GM21825 (cell line): ENCODE data around the gene EGR2.

Experiments used
- ATAC-seq: cut with Tn5 transposase; IDR thresholded peaks from one replicate; pipeline ENCODE4 v1.9.1; 2021; ENCODE audit warnings: mild to moderate bottlenecking, moderate library complexity; ENCODE audit not compliant: unreplicated experiment

EGR2 gene

DNA sequence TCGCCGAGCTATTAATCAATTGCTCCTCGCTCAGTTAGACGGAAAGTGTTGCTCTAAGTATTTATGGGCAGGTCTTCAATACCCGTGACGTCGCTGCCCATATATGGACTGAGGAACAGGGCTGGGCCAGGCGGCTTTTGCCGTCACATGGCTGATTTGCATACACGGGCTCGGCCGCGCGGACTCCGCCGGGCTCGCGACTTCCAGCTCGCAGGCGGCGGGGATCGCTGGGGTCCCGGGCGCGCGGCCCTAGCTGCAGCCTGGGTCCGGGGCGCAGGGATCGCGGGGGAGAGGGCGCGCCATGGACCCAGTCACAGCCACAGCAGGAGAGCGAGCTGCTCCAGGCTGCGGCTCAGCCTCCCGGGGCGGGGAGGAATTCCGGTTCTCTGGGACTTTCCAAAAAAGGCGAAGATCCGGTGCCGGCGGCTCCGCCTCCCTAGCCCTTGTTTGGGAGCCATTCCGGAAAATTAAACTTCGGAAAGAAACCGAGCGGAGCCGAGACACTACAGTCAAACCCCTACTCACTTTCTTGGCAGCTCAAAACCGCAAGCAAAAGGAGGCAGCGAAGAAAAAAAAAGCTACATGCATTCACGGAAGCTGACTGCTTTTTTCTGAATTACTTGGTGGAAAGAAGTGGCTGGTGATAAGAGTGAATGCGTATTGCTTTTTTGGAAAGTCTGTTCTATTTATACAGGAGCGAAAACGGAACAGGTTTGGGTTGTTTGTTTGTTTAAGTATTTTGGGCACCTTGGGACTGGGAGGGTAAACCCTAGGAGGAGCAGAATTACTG is at the start of gene EGR2:
TSS of gene EGR2 (minus strand) at position 36 of the 790 bp plus-strand sequence. CDS start 337 bp downstream, outside the sequence.
- ATAC-seq: peak; percentile 71

DNA sequence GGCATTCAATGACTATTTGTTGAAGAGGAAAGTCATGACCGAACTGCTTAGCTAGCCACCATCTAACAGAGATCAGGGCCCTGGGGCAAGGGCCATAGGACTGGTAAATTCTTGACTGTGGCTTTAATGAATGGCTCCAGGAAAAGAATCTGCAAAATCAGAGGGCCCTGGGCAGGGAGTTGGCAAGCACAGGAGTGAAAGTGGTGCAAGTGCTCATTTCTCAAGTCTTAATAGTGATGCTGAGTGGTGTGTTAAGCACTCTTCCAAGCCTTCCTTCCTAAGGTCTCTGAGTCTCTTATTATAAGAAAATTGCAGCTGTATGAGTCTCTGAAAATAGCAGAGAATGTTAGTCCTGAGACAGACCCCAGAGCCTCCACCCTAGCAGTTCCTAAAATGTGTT is 46.3 kb upstream of the EGR2 start:
- ATAC-seq: no peak

GRCh38 chr10:62861507-62861906 is 45.3 kb upstream of the EGR2 start:
- no peak for ATAC-seq

GRCh38 chr10:62860946-62861345 is 44.8 kb upstream of the EGR2 start:
- no peak for ATAC-seq

DNA sequence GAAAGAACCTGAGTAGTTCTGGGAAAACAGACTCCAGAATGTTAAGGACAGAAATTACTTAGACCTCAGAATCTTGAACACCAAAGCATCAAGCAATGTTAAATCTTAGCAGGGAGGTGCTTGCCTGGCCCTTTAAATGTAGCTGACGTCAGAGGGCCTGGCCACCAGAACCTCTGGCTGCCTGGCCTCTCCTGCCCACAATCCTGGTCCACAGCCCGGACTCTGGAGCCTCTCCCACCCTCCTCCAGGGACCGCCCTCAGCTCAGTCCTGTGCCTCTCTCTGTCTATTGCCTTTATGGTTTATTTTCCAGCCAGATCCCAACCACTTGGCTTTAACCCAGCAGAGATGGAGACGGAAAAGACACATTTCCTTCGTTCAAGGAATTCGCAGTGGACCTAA is 42.2 kb upstream of the EGR2 start:
- no peak for ATAC-seq

GRCh38 chr10:62856021-62856420 is 39.9 kb upstream of the EGR2 start:
- ATAC-seq: no peak

- ATAC-seq: no peak
Observed at GRCh38 chr10:62853710-62854109, 37.5 kb upstream of the EGR2 start.

DNA sequence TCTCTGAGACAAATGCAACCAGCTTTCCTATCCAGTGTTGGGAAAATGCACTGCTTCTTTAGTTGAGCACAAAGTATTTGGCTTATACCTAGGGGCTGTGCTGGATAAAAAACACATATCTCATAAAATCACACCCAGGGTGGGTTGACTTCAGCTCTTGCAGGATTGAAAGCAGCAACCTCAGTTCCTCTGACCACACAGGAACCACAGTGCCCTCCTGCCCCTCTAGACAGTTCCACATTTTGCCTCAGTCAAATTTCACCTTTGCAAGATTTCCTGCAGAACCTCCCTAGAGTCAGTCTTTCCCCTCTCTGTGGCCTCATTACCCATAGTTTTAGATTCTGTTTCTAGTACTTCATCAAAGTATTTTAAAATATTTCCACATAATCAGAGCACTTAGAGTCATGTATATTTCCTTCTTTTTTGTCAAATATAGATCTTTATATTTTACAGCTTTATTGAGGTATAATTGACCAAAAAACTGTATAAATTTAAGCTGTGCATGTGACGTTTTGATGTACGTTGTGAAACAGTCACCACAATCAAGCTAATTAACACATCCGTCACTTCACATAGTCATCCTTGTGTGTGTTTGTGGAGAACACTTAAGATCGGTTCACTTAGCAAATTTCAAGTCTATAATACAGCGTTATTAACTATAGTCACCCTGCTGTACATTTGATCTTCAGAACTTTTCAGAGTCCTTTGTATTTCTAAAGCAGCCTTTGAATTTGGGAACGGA is 37.0 kb upstream of the EGR2 start:
- ATAC-seq: peak; percentile 80

GRCh38 chr10:62851442-62851841 is 35.3 kb upstream of the EGR2 start:
- no peak for ATAC-seq

- no peak for ATAC-seq
Observed at GRCh38 chr10:62850646-62851045, 34.5 kb upstream of the EGR2 start.

- no peak for ATAC-seq
Observed at GRCh38 chr10:62847433-62847832, 31.3 kb upstream of the EGR2 start.

- ATAC-seq: no peak
Observed at GRCh38 chr10:62844280-62845011, 28.3 kb upstream of the EGR2 start.

DNA sequence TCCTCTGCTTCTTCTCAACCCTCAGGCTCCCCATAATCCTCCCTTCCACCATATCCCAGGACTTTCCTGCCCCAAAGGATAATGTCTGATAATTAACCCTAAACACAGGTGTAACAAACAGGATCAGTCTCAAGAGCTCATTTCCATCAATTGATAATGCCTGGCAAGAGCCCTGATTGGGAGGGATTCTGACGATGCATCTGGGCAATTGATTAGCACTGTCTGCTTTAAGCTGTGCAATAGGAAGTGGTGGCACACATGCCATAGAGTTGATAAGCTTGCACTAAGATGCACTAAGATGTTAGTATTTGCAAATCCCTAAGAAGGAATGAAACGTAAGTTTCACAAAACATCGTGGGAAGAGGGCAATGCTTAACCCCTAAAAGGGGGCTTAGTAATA is 27.4 kb upstream of the EGR2 start:
- no peak for ATAC-seq

- ATAC-seq: no peak
Observed at GRCh38 chr10:62842983-62843382, 26.8 kb upstream of the EGR2 start.

- no peak for ATAC-seq
Observed at GRCh38 chr10:62839590-62839989, 23.4 kb upstream of the EGR2 start.

DNA sequence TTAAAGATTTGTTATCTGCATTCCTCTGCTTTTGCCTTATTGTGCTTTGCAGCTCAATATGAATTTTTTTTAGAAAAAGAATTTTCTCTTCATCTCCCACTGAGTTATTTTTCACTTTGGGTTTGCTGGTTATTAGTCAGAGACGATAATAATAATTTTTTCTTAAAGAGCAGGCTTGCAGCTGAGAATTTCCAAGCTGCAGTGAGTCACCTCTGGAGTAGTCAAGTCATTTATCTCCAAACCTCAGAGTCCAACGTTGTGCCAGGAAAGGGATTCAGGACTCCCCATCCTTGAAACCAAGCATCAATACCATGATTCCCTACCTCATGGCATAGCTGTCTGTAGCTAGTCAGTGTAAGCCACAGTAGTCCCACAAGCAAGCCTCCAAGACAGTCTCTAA is 15.2 kb upstream of the EGR2 start:
- no peak for ATAC-seq

GRCh38 chr10:62830679-62831078 is 14.5 kb upstream of the EGR2 start:
- ATAC-seq: no peak

GRCh38 chr10:62829622-62830021 is 13.5 kb upstream of the EGR2 start:
- ATAC-seq: no peak

GRCh38 chr10:62826273-62826672 is 10.1 kb upstream of the EGR2 start:
- ATAC-seq: no peak

GRCh38 chr10:62820586-62820985 is 4.4 kb upstream of the EGR2 start:
- no peak for ATAC-seq

- ATAC-seq: no peak
Observed at GRCh38 chr10:62819141-62819920, 3.2 kb upstream of the EGR2 start.
